Mammary epithelial cell (primary cell): ENCODE results near the gene ICOSLG.

Experiments used
- EZH2 ChIP-seq: IDR thresholded peaks from 2 replicates; pipeline ENCODE4 v1.6.1; 2012; ENCODE audit warnings: low read length, inconsistent platforms, borderline replicate concordance
- TF ChIP-seq, protein P1 (sequence below), 2 donors: IDR thresholded peaks in 1 of 2; conservative IDR thresholded peaks in 1 of 2; 2 replicates each; pipeline ENCODE4 v1.5.1; 2011 to 2012; ENCODE audit warnings: inconsistent platforms in 2 of 2, low read length in 2 of 2, mild to moderate bottlenecking in 2 of 2, control low read depth in 1 of 2, low read depth in 1 of 2; ENCODE audit not compliant: insufficient read depth in 1 of 2; ENCODE audit errors: extremely low read depth in 1 of 2

DNA sequence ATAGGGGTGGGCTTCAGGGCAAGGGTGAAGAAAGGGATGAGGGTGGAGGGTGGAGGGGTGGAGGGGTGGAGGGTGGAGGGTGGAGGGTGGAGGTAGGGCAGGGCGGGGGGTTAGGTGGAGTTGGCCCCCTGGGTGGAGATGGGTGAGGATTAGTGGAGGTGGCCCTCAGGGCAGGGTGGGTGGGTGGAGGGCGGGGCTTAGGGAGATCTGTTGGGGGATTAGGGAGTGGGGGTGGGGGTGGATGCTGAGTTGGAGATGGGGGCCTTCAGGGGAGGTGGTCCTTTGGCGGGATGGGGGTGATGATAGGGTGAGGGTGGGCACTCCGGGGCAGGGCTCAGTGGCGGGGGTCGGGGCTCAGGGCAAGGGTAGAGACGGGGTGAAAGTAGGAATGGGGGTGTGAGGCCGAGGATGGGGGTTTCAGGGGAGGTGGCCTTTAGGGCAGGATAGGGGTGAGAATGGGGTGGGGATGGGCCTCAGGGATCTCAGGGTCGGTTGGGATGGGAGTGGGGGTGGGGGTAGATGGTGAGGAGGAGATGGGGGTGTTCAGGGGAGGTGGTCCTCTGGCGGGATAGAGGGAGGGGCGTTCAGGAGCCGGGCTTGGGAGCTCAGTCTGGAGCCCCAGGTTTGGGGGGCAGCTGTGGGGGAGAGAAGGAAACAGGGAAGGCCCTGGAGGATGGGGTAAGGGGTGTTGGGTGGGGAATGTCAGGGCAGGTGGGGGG lies 21.8 kb upstream of the ICOSLG start:
- TF ChIP-seq, protein P1, sequence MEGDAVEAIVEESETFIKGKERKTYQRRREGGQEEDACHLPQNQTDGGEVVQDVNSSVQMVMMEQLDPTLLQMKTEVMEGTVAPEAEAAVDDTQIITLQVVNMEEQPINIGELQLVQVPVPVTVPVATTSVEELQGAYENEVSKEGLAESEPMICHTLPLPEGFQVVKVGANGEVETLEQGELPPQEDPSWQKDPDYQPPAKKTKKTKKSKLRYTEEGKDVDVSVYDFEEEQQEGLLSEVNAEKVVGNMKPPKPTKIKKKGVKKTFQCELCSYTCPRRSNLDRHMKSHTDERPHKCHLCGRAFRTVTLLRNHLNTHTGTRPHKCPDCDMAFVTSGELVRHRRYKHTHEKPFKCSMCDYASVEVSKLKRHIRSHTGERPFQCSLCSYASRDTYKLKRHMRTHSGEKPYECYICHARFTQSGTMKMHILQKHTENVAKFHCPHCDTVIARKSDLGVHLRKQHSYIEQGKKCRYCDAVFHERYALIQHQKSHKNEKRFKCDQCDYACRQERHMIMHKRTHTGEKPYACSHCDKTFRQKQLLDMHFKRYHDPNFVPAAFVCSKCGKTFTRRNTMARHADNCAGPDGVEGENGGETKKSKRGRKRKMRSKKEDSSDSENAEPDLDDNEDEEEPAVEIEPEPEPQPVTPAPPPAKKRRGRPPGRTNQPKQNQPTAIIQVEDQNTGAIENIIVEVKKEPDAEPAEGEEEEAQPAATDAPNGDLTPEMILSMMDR (conservative IDR thresholded peaks at IDR 0.05 in 1 of 2, IDR thresholded peaks at IDR 0.05 in 1 of 2; ENCODE audit: extremely low read depth in 1 of 2, insufficient read depth in 1 of 2, low read depth in 1 of 2, low read length in 2 of 2), result no peak
- TF ChIP-seq EZH2, result no peak
